Measurements from ENCODE around the gene OR10J5. TPM values are rescaled to one million over a fixed set of nuclear protein-coding genes. Genes with fewer than 3 reads are reported as not detected.
"Not testable (repeated sequence)": the region's sequence is repeated elsewhere in the genome, so short reads cannot be mapped to it uniquely, and the experiment has no call there.

The OR10J5 gene, protein sequence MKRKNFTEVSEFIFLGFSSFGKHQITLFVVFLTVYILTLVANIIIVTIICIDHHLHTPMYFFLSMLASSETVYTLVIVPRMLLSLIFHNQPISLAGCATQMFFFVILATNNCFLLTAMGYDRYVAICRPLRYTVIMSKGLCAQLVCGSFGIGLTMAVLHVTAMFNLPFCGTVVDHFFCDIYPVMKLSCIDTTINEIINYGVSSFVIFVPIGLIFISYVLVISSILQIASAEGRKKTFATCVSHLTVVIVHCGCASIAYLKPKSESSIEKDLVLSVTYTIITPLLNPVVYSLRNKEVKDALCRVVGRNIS
- under 1 TPM in 1 of 8 experiments, not detected in 7; 0.66 TPM for total RNA-seq

DNA sequence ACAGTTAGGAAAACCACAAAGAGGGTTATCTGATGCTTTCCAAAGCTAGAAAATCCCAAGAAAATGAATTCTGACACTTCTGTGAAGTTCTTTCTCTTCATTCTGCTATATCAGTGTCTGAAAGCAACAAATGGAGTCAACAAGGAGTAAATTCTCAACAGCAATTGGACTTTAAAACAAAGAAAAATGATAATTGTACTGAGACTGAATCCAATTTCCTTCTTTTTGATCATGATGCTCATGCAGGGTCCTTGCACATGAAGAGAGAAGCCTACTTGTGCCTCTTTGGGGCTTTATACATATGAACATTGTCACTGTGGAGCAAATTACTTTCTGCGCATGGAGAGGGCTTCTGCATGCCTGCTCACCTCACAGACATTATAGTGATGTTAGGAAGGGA, at the start of gene OR10J5:
TSS of gene OR10J5 (minus strand) at position 101 of the 400 bp plus-strand sequence. CDS start at position 101, 0 bp downstream.
- Histone ChIP-seq H3K27ac (no peak within 1 kb of the TSS), H3K4me3 (no peak within 1 kb of the TSS), H3K4me1 (replicated peaks in 1 of 2) (no peaks in the 10 kb centered on the region)
- WGBS, 10 experiments = 10 to 100% (median 85%) methylated on average over 1 of the region's 1 CpG; no CpG with 5 or more reads in 2 of the 10 experiments
- no peak for ATAC-seq (replicated peaks in 6 of 8)
- in situ Hi-C loops (cut with MboI; ENCODE audit: low pct_unique_long_range_greater_than_20kb in 2 of 9, low sequenced_read_pairs in 9 of 9, unreplicated experiment in 9 of 9) = no loop called here

DNA sequence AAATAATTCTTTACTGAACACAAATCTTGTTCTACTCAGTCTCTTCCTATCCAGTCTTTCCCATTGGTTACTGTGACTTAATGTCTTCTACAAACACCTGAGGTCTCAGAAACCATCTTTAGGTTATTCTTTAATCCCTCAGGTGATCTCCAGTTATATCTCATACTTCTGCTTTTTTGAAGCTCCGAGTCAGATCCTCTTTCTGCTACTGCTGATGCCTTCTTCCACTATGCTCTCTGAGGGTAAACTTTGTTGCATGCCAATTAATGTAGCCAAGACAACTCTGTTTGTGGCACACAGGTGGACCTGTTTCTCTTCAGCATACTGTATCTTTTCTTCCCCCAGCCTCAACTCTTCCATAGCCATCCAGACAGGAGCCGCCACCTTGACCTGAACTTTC, 48.7 kb upstream of the OR10J5 start:
- 0 to 90% (median 55%) methylated on average over 1 to 2 of the region's 2 CpGs; no CpG with 5 or more reads in 1 of the 10 experiments for WGBS, 10 experiments
- Histone ChIP-seq H3K27ac (no peak overlapping the region), H3K4me3 (no peak overlapping the region), H3K4me1 (replicated peaks in 1 of 2) (no peaks in the 10 kb centered on the region)
- in situ Hi-C loops (cut with MboI; ENCODE audit: low pct_unique_long_range_greater_than_20kb in 2 of 9, low sequenced_read_pairs in 9 of 9, unreplicated experiment in 9 of 9) = no loop called here
- ATAC-seq (replicated peaks in 6 of 8) = no peak

DNA sequence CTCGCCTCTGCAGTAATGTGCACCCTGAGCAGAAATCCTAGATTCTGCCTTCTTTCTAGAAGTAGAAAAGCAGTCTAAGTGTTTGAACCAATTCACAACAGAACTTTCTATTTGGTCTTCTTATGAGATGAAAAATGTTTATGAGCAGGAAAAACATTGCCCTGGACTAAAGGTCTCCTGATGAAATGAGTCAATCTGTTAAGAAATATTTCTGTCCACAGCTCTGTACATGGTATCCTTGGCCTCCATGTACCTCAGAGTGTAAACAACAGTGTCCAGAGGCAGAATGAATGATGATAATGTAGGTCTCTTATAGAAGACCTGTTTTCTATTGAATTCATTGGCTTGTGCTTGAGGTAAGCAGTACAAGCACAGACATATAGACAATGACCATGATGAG, 45.6 kb upstream of the OR10J5 start:
- 0 to 100% (median 62%) methylated on average over 1 of the region's 1 CpG; no CpG with 5 or more reads in 5 of the 10 experiments for WGBS, 10 experiments
- no peak overlapping the region for H3K27ac ChIP-seq
- no peak for ATAC-seq (replicated peaks in 6 of 8)
- in situ Hi-C loops (cut with MboI; ENCODE audit: low pct_unique_long_range_greater_than_20kb in 2 of 9, low sequenced_read_pairs in 9 of 9, unreplicated experiment in 9 of 9) = no loop called here
- no peaks in the 10 kb centered on the region for H3K4me1 ChIP-seq (replicated peaks in 1 of 2)
- H3K4me3 ChIP-seq = no peak overlapping the region

DNA sequence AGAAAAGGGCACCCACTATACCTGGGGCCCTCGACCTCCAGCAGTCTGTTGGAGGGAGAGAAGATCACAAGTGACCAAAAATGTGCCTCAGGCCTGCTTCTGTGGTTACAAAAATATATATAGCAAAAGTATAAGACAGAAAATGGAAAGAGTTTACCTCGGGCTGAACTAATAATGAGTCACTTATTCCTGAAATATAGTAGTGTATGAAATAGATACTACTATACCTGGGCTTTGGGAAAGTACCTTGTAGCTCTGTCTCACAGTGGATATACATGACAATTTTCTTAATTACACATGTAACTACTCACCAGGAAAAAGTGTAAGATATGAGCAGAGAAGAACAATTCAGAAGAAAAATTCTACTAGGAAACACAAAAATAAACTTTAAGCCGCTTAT, 44.5 kb upstream of the OR10J5 start:
- WGBS, 10 experiments = 0 to 77% (median 50%) methylated on average over 2 to 3 of the region's 3 CpGs
- Histone ChIP-seq H3K4me3 (no peak overlapping the region), H3K4me1 (replicated peaks in 1 of 2) (no peaks in the 10 kb centered on the region), H3K27ac (no peak overlapping the region)
- no peak for ATAC-seq (replicated peaks in 6 of 8)
- in situ Hi-C loops (cut with MboI; ENCODE audit: low pct_unique_long_range_greater_than_20kb in 2 of 9, low sequenced_read_pairs in 9 of 9, unreplicated experiment in 9 of 9) = no loop called here

DNA sequence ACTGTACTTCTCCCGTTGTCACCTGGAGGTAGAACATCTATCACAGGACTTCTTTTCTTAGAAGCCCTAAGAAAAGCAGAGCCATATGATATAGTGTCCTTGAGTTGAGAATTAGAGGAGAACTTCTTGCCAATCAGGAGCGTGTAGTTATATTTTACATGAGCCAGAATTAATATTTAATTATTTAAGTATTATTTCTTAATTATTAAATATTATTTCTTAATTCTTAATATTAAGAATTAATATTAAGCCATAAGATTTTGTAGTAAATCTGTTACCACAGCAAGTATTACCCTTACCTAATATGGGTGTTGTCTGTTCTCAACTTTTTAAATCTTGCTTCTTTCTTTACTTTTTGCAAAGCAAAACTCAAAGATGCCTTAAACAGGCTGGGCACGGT, 41.6 kb upstream of the OR10J5 start:
- no peaks in the 10 kb centered on the region for H3K4me1 ChIP-seq (replicated peaks in 1 of 2)
- in situ Hi-C loops (cut with MboI; ENCODE audit: low pct_unique_long_range_greater_than_20kb in 2 of 9, low sequenced_read_pairs in 9 of 9, unreplicated experiment in 9 of 9) = no loop called here
- WGBS, 10 experiments = 33 to 97% (median 80%) methylated on average over 1 to 3 of the region's 3 CpGs
- no peak overlapping the region for H3K4me3 ChIP-seq
- ATAC-seq (replicated peaks in 6 of 8) = no peak
- H3K27ac ChIP-seq = no peak overlapping the region

DNA sequence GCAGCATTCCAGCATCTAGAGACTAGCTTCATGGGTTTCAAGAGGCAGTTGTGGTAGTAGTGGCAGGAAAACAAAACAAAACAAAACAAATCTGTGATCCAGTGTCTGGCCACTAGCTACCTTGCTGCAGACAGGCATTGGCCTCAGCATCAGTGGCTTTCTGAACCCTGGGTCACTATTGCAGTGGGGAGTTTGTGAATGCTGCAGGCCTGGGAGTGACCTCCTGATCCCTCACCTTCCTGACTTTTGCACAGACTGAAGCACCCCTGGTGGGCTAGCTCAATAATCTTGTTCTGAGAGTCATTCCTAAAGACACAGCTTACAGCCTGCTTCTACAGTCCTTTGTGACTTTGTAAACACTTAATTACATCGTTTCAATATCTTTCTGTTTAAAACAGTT, 26.9 kb upstream of the OR10J5 start:
- ATAC-seq (replicated peaks in 6 of 8) = no peak
- WGBS, 10 experiments = 17 to 61% (median 30%) methylated on average over 1 of the region's 1 CpG; no CpG with 5 or more reads in 6 of the 10 experiments
- Histone ChIP-seq H3K4me1 (replicated peaks in 1 of 2) (peaks cover 0 to 3% of the 10 kb centered on the region in 2 donors), H3K27ac (no peak overlapping the region), H3K4me3 (no peak overlapping the region)
- in situ Hi-C loops (cut with MboI; ENCODE audit: low pct_unique_long_range_greater_than_20kb in 2 of 9, low sequenced_read_pairs in 9 of 9, unreplicated experiment in 9 of 9) = no loop called here

DNA sequence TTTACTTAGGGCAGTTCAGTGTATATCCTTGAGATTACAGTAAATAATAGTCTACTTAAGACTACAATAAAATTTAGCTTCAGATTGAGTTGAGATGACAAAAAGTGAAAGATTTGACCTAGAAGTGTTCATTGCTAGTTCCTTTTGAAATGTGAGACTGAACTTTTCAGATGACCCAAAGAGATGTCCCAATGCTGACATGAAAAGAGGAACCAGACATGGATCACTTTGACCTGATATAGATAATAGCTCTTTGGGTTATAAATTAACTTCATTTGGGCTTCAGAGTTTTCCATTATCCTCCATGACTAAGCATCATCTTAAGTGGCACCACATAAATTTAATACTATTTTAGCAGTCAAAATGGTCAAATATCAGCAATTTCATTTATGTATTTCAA, 25.7 kb upstream of the OR10J5 start:
- Histone ChIP-seq H3K4me1 (replicated peaks in 1 of 2) (peaks cover 5 to 15% of the 10 kb centered on the region in 2 donors), H3K27ac (no peak overlapping the region), H3K4me3 (no peak overlapping the region)
- ATAC-seq (replicated peaks in 6 of 8) = no peak
- in situ Hi-C loops (cut with MboI; ENCODE audit: low pct_unique_long_range_greater_than_20kb in 2 of 9, low sequenced_read_pairs in 9 of 9, unreplicated experiment in 9 of 9) = no loop called here

DNA sequence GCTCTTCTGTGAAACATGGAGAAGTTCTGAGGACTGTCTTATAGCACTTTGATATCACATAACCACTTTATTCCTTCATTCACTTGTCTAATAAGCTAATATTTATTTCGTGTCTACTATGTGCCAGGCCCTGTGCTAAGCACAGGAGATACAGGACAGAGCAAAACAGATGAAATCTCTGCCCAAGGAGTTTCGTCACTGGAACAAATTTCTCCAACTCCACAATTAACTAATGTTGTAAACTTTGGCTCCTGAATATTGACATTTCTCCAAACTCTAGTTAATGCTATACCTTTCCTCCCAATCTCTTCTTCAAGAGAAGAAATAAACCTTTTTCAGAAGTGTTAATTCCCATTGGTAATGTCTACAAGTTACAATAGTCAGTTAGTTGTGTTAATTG, 24.8 kb upstream of the OR10J5 start:
- Histone ChIP-seq H3K4me3 (no peak overlapping the region), H3K27ac (no peak overlapping the region), H3K4me1 (replicated peaks in 1 of 2) (peaks cover 5 to 17% of the 10 kb centered on the region in 2 donors)
- in situ Hi-C loops (cut with MboI; ENCODE audit: low pct_unique_long_range_greater_than_20kb in 2 of 9, low sequenced_read_pairs in 9 of 9, unreplicated experiment in 9 of 9) = no loop called here
- WGBS, 10 experiments = 0 to 83% (median 31%) methylated on average over 1 to 2 of the region's 2 CpGs; no CpG with 5 or more reads in 1 of the 10 experiments
- no peak for ATAC-seq (replicated peaks in 6 of 8)

DNA sequence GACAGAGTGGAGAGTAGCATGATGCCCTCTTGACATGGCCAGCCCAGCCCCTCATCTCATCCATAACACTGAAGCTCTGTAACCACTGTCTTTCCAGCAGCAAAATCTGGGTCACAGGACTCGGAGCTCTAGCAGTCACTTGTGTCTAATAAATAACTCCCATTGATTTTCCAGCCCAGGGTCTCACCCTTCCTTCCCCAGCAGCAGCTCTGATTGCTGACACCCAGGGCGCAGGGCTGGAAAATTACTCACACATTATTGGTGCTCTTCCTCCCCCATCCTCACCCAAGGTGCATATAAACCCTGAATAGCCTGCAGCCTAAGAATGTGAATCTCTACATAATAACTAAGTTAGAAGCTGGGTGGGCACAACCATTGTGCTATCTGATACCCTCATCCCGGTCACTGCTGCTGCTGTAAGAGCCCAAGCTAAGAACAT, 21.1 kb upstream of the OR10J5 start:
- 0 to 61% (median 43%) methylated on average over 1 to 2 of the region's 3 CpGs; no CpG with 5 or more reads in 3 of the 10 experiments for WGBS, 10 experiments

DNA sequence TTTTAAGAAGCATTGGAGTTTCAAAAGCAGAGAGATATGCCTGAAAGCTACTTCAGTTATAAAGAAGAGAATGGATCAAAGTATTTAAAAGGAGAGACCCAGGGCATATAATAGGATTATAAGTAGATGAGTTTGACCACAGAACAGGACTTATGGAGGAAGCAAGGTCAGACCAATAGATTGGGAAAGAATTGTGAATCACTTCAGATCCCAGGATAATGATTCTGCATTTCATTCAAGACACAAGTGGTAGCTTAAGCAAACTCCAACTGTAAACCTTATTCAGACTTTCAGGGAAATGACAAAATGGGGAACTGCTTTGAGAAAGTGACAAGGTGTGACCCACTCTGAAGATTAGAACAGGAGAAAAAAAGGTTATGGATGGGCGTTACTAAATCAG, 18.9 kb upstream of the OR10J5 start:
- 0 to 70% (median 20%) methylated on average over 1 of the region's 1 CpG; no CpG with 5 or more reads in 1 of the 10 experiments for WGBS, 10 experiments
- Histone ChIP-seq H3K4me1 (replicated peaks in 1 of 2) (peaks cover 5 to 17% of the 10 kb centered on the region in 2 donors), H3K27ac (no peak overlapping the region), H3K4me3 (no peak overlapping the region)
- in situ Hi-C loops (cut with MboI; ENCODE audit: low pct_unique_long_range_greater_than_20kb in 2 of 9, low sequenced_read_pairs in 9 of 9, unreplicated experiment in 9 of 9) = no loop called here
- ATAC-seq (replicated peaks in 6 of 8) = no peak

More for the DNA sequence above, 21.1 kb upstream of the OR10J5 start:
- in situ Hi-C loops (cut with MboI; ENCODE audit: low pct_unique_long_range_greater_than_20kb in 2 of 9, low sequenced_read_pairs in 9 of 9, unreplicated experiment in 9 of 9) = no loop called here
- peak in 5 of 8 experiments; percentile 80 to 96 (median 94) for ATAC-seq (replicated peaks in 6 of 8)
- no peak overlapping the region for H3K4me3 ChIP-seq
- peaks cover 5 to 17% of the 10 kb centered on the region in 2 donors for H3K4me1 ChIP-seq (replicated peaks in 1 of 2)
- peak overlapping the region in 1 of 2 donors; percentile 71 for H3K27ac ChIP-seq

DNA sequence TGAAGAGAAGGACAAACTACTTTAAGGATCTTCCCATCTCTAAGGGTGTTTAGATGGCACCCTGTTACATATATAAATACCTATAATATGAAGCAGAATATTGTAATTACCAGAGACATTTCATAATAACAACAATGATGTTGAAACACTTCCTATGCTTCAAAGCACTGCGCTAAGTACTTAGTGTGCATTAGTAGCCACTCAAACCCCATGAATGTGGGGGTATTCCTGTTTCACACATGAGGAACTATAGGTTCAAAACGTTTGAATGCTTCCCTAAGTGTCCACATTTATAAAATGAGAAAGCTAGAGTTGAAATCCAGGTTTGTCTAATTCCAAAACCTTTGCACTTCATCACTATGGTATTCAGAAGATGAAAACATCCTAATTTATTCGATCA, 18.5 kb upstream of the OR10J5 start:
- WGBS, 10 experiments = 10 to 54% (median 36%) methylated on average over 2 to 3 of the region's 3 CpGs
- in situ Hi-C loops (cut with MboI; ENCODE audit: low pct_unique_long_range_greater_than_20kb in 2 of 9, low sequenced_read_pairs in 9 of 9, unreplicated experiment in 9 of 9) = no loop called here
- ATAC-seq (replicated peaks in 6 of 8) = no peak
- Histone ChIP-seq H3K4me1 (replicated peaks in 1 of 2) (peaks cover 5 to 15% of the 10 kb centered on the region in 2 donors), H3K27ac (no peak overlapping the region), H3K4me3 (no peak overlapping the region)

DNA sequence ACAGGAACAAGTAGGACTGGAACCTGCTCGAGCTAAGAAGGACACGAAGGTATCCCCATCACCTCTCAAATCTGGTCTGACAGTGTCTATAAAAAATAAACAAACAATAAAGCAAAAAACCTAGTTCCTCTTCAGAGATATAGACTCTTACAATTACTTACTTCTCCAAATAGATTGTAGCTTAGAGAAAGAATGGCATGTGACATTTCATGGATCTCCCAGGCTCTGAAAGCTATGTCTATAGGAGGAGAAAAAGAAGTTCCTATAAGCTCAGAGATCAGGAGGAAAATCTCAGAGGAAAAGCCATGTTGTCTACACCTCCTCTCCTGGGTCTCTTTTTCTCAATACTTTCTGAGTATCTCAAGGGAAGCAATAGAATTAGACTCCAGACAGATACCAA, 12.3 kb upstream of the OR10J5 start:
- Histone ChIP-seq H3K4me3 (no peak overlapping the region), H3K27ac (no peak overlapping the region), H3K4me1 (replicated peaks in 1 of 2) (no peaks in the 10 kb centered on the region)
- WGBS, 10 experiments = 0 to 77% (median 44%) methylated on average over 1 to 2 of the region's 2 CpGs; no CpG with 5 or more reads in 2 of the 10 experiments
- in situ Hi-C loops (cut with MboI; ENCODE audit: low pct_unique_long_range_greater_than_20kb in 2 of 9, low sequenced_read_pairs in 9 of 9, unreplicated experiment in 9 of 9) = no loop called here
- ATAC-seq (replicated peaks in 6 of 8) = no peak

DNA sequence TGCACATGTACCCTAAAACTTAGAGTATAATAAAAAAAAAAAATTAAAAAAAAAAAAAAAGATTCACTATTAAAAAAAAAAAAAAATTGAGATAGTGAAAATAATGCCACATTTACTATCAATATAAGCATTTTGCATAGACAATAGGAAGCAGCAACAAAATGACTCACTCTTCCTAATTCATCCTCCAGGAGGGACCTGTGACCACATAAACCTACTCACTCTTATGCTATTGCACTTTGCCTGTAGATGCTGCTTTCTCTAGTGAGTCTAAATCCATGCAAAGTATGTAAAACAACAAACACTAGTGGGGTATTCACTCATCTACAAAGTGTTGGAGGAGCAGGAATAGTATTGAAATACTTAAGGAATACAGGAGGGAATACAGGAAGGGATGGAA, 2.9 kb downstream of the OR10J5 start:
- H3K27ac ChIP-seq = no peak overlapping the region
- ATAC-seq (replicated peaks in 6 of 8) = no peak
- H3K4me1 ChIP-seq (replicated peaks in 1 of 2) = no peaks in the 10 kb centered on the region
- H3K4me3 ChIP-seq = no peak overlapping the region
- in situ Hi-C loops (cut with MboI; ENCODE audit: low pct_unique_long_range_greater_than_20kb in 2 of 9, low sequenced_read_pairs in 9 of 9, unreplicated experiment in 9 of 9) = no loop called here

DNA sequence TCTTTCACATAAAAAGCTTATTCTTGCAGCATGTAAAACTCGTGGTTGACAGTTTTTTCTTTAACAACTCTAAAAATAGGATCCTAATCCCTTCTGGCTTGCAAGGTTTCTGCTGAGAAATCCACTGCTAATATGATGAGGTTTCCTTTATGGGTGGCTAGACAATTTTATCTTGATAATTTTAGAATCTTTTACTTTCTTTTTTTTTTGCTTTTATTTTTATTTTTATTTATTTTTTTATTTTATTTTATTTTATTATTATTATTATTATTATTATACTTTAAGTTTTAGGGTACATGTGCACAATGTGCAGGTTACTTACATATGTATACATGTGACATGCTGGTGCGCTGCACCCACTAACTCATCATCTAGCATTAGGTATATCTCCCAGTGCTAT, 11.0 kb downstream of the OR10J5 start:
- in situ Hi-C loops (cut with MboI; ENCODE audit: low pct_unique_long_range_greater_than_20kb in 2 of 9, low sequenced_read_pairs in 9 of 9, unreplicated experiment in 9 of 9); H3K4me1 ChIP-seq (replicated peaks in 1 of 2); ATAC-seq (replicated peaks in 6 of 8); H3K27ac ChIP-seq; H3K4me3 ChIP-seq: not testable (repeated sequence)
- 0 to 57% (median 41%) methylated on average over 1 to 2 of the region's 2 CpGs for WGBS, 10 experiments
